Kidney (tissue), 14 donors: Measurements from ENCODE around the gene STAT5B. TPM values are rescaled to one million over a fixed set of nuclear protein-coding genes. Genes with fewer than 3 reads are reported as not detected.
"Not testable (repeated sequence)": the region's sequence is repeated elsewhere in the genome, so short reads cannot be mapped to it uniquely, and the experiment has no call there.

Source experiments
- DNase-seq, 5 donors: peaks; one replicate each; pipeline ENCODE4 v3.0.0-alpha.2; 2013 to 2020
- FAIRE-seq: peaks from 2 replicates; lab custom pipeline; 2012; peaks lifted over from hg19 to GRCh38; lab: Jason Lieb, UNC
- H3K27ac ChIP-seq, 2 donors: one replicate each; pipeline ENCODE4 v1.7.0; 2013; ENCODE audit warnings: low read depth in 2 of 2, low read length in 2 of 2, inconsistent platforms in 1 of 2
- H3K27me3 ChIP-seq: one replicate; pipeline ENCODE4 v1.7.1; 2013; ENCODE audit warnings: low read length, inconsistent platforms; ENCODE audit not compliant: control insufficient read depth, insufficient read depth
- H3K36me3 ChIP-seq, 3 donors: one replicate each; pipeline versions ENCODE4 v1.7.0 to v1.7.1; 2013; ENCODE audit warnings: low read length in 3 of 3, control low read depth in 1 of 3, inconsistent platforms in 1 of 3; ENCODE audit not compliant: insufficient read depth in 3 of 3, control insufficient read depth in 2 of 3
- H3K4me1 ChIP-seq, 3 donors: one replicate each; pipeline versions ENCODE4 v1.7.0 to v1.7.1; 2013; ENCODE audit warnings: low read length in 3 of 3, inconsistent platforms in 1 of 3, low read depth in 1 of 3; ENCODE audit not compliant: control insufficient read depth in 2 of 3, insufficient read depth in 2 of 3
- H3K4me3 ChIP-seq, 3 donors: one replicate each; pipeline versions ENCODE4 v1.7.0 to v1.8.1; 2013; ENCODE audit warnings: low read length in 3 of 3, control low read depth in 1 of 3, inconsistent platforms in 1 of 3
- H3K9ac ChIP-seq, 3 donors: one replicate each; pipeline versions ENCODE4 v1.7.0 to v1.7.1; 2013; ENCODE audit warnings: low read length in 3 of 3, control low read depth in 1 of 3, inconsistent platforms in 1 of 3
- H3K9me3 ChIP-seq, 3 donors: one replicate each; pipeline versions ENCODE4 v1.7.0 to v1.7.1; 2013; ENCODE audit warnings: low read length in 3 of 3, control low read depth in 1 of 3, inconsistent platforms in 1 of 3; ENCODE audit not compliant: control insufficient read depth in 2 of 3, insufficient read depth in 1 of 3
- intact Hi-C: fragments of 100-400 bp; cut with DNase I; formaldehyde crosslinking; loops from one replicate; pipeline ENCODE4 v1.11.1; 2022
- polyA plus RNA-seq: library from polyadenylated mRNA; stranded (reverse); fragments of 350-450 nt; fragmentation: Illumina TruSeq; extraction: RNeasy Lipid Tissue Mini Kit (QIAGEN cat#74804); gene quantifications from one replicate; pipeline ENCODE4 v1.2.3, GENCODE V29; 2014; ENCODE audit warnings: low read depth, low replicate concordance; ENCODE audit not compliant: insufficient read depth
- total RNA-seq: library from RNA; stranded (reverse); fragmentation: NEBNext Ultra II Directional; extraction: Animal tissue kit (Norgen Biotek cat#: 25700); gene quantifications from one replicate; pipeline ENCODE4 v1.2.1, GENCODE V29; 2021
- TF ChIP-seq, protein P1 (sequence below): IDR thresholded peaks from 3 replicates; pipeline ENCODE4 v1.5.1; 2012; ENCODE audit warnings: mild to moderate bottlenecking, moderate library complexity, borderline replicate concordance; ENCODE audit not compliant: insufficient read depth; ENCODE audit errors: extremely low read depth
- donor health status: control.
- donor health status: control.
- donor health status: control.
- donor health status: control.
- donor health status: control.
- donor health status: DM: yes; HTN: yes; CAD: no.
- donor health status: Normal renal cell carcinoma (clear cell type).

STAT5B gene
- total and polyA plus RNA-seq, 2 donors from 2014 or later = 20.4 to 68.0 TPM

DNA sequence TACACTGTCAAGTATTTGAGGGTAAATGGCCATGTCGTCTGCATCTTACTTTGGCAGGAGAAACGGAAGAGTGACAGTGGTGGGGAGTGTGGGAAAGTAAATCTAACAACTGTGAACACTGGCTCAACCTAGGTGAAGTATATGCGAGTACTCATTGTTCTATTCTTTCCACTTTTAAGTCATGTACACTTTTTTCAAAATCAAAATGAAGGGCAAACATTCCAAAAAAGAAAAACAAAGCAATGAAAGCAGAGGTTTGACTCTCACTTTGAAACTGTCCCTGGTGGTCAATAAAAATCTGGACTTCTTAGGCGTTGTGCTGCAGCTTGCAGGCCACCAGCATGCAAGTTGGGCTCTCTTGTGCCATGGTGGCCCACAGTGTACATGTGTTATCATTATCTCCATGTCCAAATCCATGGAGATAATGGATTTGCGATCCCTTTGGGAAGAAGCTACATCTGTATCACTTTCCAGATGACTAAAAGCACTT is 32.7 kb downstream of the STAT5B start:
- DNase-seq (no peak), FAIRE-seq (no peak)
- H3K36me3 ChIP-seq = no peaks in the 10 kb centered on the region
- intact Hi-C loops = no loop called here
- TF ChIP-seq, protein P1, sequence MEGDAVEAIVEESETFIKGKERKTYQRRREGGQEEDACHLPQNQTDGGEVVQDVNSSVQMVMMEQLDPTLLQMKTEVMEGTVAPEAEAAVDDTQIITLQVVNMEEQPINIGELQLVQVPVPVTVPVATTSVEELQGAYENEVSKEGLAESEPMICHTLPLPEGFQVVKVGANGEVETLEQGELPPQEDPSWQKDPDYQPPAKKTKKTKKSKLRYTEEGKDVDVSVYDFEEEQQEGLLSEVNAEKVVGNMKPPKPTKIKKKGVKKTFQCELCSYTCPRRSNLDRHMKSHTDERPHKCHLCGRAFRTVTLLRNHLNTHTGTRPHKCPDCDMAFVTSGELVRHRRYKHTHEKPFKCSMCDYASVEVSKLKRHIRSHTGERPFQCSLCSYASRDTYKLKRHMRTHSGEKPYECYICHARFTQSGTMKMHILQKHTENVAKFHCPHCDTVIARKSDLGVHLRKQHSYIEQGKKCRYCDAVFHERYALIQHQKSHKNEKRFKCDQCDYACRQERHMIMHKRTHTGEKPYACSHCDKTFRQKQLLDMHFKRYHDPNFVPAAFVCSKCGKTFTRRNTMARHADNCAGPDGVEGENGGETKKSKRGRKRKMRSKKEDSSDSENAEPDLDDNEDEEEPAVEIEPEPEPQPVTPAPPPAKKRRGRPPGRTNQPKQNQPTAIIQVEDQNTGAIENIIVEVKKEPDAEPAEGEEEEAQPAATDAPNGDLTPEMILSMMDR = no peak
- peaks cover 0 to 8% (median 0%) of the 10 kb centered on the region in 3 donors for H3K4me1 ChIP-seq
- H3K4me3 ChIP-seq = no peak overlapping the region
- H3K9ac ChIP-seq = no peak overlapping the region
- no peaks in the 10 kb centered on the region for H3K9me3 ChIP-seq
- no peaks in the 10 kb centered on the region for H3K27me3 ChIP-seq
- H3K27ac ChIP-seq = no peak overlapping the region

DNA sequence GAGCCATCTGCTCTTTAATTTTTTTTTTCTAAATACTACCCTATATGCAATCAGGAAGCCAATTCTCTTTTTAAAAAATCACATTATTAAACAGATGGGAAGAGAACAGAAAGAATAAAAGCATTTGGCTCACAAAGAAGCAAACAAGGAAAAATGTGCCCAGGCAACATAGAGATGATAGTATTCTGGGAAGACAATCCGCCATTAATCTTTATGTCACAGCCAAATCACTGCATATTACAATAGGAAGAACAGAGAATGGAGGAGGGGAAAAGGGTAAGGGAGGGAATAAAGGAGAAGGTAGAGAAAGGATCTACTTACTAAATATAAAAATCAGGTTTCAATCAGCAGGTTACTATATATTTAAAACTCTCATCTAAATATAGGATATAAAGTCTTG is 34.3 kb downstream of the STAT5B start:
- TF ChIP-seq, protein P1 = no peak
- Histone ChIP-seq H3K4me3 (no peak overlapping the region), H3K9me3 (no peaks in the 10 kb centered on the region), H3K27ac (no peak overlapping the region), H3K4me1 (no peaks in the 10 kb centered on the region), H3K9ac (no peak overlapping the region), H3K27me3 (no peaks in the 10 kb centered on the region), H3K36me3 (no peaks in the 10 kb centered on the region)
- intact Hi-C loops = no loop called here
- DNase-seq (no peak), FAIRE-seq (no peak)

DNA sequence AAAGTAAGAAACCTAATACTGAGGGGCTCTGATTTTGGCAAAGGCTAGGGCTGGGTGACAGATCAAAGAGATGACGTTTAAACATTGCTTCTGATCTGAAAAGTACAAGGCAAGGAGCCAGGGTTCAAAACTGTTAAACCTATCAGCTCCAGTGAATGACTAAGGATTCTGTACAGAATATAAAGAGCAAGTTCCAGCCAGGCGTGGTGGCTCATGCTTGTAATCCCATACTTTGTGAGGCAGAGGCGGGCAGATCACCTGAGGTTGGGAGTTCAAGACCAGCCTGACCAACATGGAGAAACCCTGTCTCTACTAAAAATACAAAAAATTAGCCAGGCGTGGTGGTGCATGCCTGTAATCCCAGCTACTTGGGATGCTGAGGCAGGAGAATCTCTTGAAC is 35.3 kb downstream of the STAT5B start:
- H3K9ac ChIP-seq, H3K27ac ChIP-seq, intact Hi-C loops, DNase-seq, H3K4me3 ChIP-seq, H3K9me3 ChIP-seq, FAIRE-seq, H3K36me3 ChIP-seq, H3K27me3 ChIP-seq, H3K4me1 ChIP-seq: not testable (repeated sequence)

DNA sequence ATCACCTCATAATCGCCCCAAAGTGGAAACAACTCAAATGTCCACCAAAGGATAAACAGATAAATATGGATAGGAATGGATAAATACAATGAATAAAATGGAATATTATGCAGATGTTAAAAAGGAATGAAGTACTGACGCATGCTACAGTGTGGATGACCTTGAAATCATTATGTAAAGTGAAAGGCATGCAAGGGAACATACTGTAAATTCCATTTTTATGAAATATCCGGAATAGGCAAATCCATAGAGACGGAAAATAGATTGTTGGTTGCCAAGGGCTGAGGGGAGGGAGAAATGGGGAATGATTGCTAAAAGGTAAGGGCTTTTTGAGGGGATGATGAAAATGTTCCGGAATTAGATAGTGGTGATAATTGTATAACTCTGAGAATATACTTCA is 36.0 kb downstream of the STAT5B start:
- intact Hi-C loops = no loop called here
- H3K36me3 ChIP-seq = no peaks in the 10 kb centered on the region
- no peaks in the 10 kb centered on the region for H3K9me3 ChIP-seq
- no peak overlapping the region for H3K4me3 ChIP-seq
- no peak overlapping the region for H3K9ac ChIP-seq
- H3K27me3 ChIP-seq = no peaks in the 10 kb centered on the region
- no peak overlapping the region for H3K27ac ChIP-seq
- no peak for FAIRE-seq
- TF ChIP-seq, protein P1 = no peak
- DNase-seq = no peak
- H3K4me1 ChIP-seq = no peaks in the 10 kb centered on the region

DNA sequence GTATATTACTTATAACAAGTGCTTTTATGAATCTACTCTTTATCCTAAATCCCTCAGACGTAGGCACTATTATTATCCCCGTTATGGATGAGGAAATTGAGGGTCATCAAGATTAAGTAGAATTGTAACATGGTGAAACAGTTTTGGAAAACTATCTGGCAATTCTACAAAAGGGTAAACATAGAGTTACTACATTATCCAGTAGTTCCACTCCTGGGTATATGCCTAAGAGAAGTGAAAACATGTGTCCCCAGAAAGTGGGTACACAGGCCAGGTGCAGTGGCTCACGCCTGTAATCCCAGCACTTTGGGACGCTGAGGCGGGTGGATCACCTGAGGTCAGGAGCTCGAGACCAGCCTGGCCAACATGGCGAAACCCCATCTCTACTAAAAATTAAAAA is 36.6 kb downstream of the STAT5B start:
- H3K36me3 ChIP-seq, FAIRE-seq, H3K9ac ChIP-seq, H3K27ac ChIP-seq, intact Hi-C loops, H3K27me3 ChIP-seq, H3K9me3 ChIP-seq, DNase-seq, H3K4me1 ChIP-seq, H3K4me3 ChIP-seq: not testable (repeated sequence)
